Neural cell (in vitro differentiated cells): ENCODE results near the gene SEC14L6. TPM values are rescaled to one million over a fixed set of nuclear protein-coding genes. Genes with fewer than 3 reads are reported as not detected.

Source experiments
- polyA plus RNA-seq: library from polyadenylated mRNA; depleted of rRNA; stranded (reverse); fragments of >200 nt; gene quantifications from 2 replicates; pipeline ENCODE4 v1.2.3, GENCODE V29; 2014

SEC14L6 gene
- polyA plus RNA-seq, 1 donor from 2014 or later = not detected

Other genes starting within 250 kb of the SEC14L6 start
- 11.9 and 22.0 TPM in 2 replicates for gene TBC1D10A, start 219.8 kb downstream of the SEC14L6 start, polyA plus RNA-seq
- 14.4 and 14.6 TPM in 2 replicates for gene SF3A1, start 189.8 kb downstream of the SEC14L6 start, polyA plus RNA-seq
- 30.6 and 32.2 TPM in 2 replicates for gene CCDC157, start 189.7 kb downstream of the SEC14L6 start, polyA plus RNA-seq
- 28.3 and 40.5 TPM in 2 replicates for gene RNF215, start 159.3 kb downstream of the SEC14L6 start, polyA plus RNA-seq
- 2.0 and 2.7 TPM in 2 replicates for gene SEC14L2, start 149.7 kb downstream of the SEC14L6 start, polyA plus RNA-seq
- 3.2 and 8.1 TPM in 2 replicates for gene MTFP1, start 121.0 kb downstream of the SEC14L6 start, polyA plus RNA-seq
- gene SEC14L3, start 74.7 kb downstream of the SEC14L6 start, polyA plus RNA-seq = not detected in 2 replicates
- gene SEC14L4, start 41.0 kb downstream of the SEC14L6 start, polyA plus RNA-seq = not detected in 2 replicates
- 1.6 TPM in 1 of 2 replicates, not detected in the other for gene GAL3ST1, start 27.9 kb upstream of the SEC14L6 start, polyA plus RNA-seq
- 44.1 and 46.6 TPM in 2 replicates for gene PES1, start 45.2 kb upstream of the SEC14L6 start, polyA plus RNA-seq
- 13.0 and 17.5 TPM in 2 replicates for gene TCN2, start 60.4 kb upstream of the SEC14L6 start, polyA plus RNA-seq
- gene SLC35E4, start 89.0 kb upstream of the SEC14L6 start, polyA plus RNA-seq = 5.5 and 7.6 TPM in 2 replicates
- 18.6 and 22.2 TPM in 2 replicates for gene DUSP18, start 121.1 kb upstream of the SEC14L6 start, polyA plus RNA-seq
- 8.7 and 10.2 TPM in 2 replicates for gene OSBP2, start 148.1 kb upstream of the SEC14L6 start, polyA plus RNA-seq